H9 (cell line): ENCODE measurements around the gene TSPAN32. TPM values are rescaled to one million over a fixed set of nuclear protein-coding genes. Genes with fewer than 3 reads are reported as not detected.

Experiments used
- DNase-seq: peaks from one replicate; pipeline ENCODE4 v3.0.0-alpha.2; 2017
- H2AFZ ChIP-seq: one replicate; pipeline ENCODE4 v1.6.1; 2013; ENCODE audit warnings: mild to moderate bottlenecking, low read length, control low read depth, moderate library complexity
- H2AK5ac ChIP-seq: 2 replicates; pipeline ENCODE4 v1.6.1; 2013; ENCODE audit warnings: low read length, control low read depth, mixed read lengths; ENCODE audit not compliant: insufficient read length
- H2BK120ac ChIP-seq: one replicate; pipeline ENCODE4 v1.6.1; 2013; ENCODE audit warnings: low read depth, mild to moderate bottlenecking, low read length, control low read depth, inconsistent platforms; ENCODE audit not compliant: poor library complexity, severe bottlenecking
- H2BK12ac ChIP-seq: 2 replicates; pipeline ENCODE4 v1.6.1; 2013; ENCODE audit warnings: low read length, control low read depth, mixed read lengths, low read depth; ENCODE audit not compliant: insufficient read length
- H2BK15ac ChIP-seq: 2 replicates; pipeline ENCODE4 v1.6.1; 2013; ENCODE audit warnings: low read depth, low read length, control low read depth
- H2BK20ac ChIP-seq: one replicate; pipeline ENCODE4 v1.6.1; 2013; ENCODE audit warnings: low read depth, mild to moderate bottlenecking, low read length, control low read depth, inconsistent platforms; ENCODE audit not compliant: poor library complexity, severe bottlenecking
- H2BK5ac ChIP-seq: 2 replicates; pipeline ENCODE4 v1.6.1; 2013; ENCODE audit warnings: low read length, control low read depth, mixed read lengths; ENCODE audit not compliant: insufficient read length
- H3K14ac ChIP-seq: 2 replicates; pipeline ENCODE4 v1.6.1; 2013; ENCODE audit warnings: low read length, control low read depth; ENCODE audit not compliant: insufficient read depth
- H3K18ac ChIP-seq: 2 replicates; pipeline ENCODE4 v1.6.1; 2013; ENCODE audit warnings: low read depth, mild to moderate bottlenecking, mixed read lengths, low read length, control low read depth; ENCODE audit not compliant: insufficient read length
- H3K23ac ChIP-seq: 2 replicates; pipeline ENCODE4 v1.6.1; 2013; ENCODE audit warnings: low read length, control low read depth, mixed read lengths, low read depth; ENCODE audit not compliant: insufficient read length
- H3K23me2 ChIP-seq: 2 replicates; pipeline ENCODE4 v1.6.1; 2013; ENCODE audit warnings: low read depth, mild to moderate bottlenecking, mixed read lengths, low read length, control low read depth; ENCODE audit not compliant: insufficient read length, poor library complexity, severe bottlenecking
- H3K27ac ChIP-seq: 2 replicates; pipeline ENCODE4 v1.5.1; 2013; ENCODE audit warnings: low read length, control low read depth, mixed read lengths, low read depth; ENCODE audit not compliant: insufficient read length
- H3K27me3 ChIP-seq: 2 replicates; pipeline ENCODE4 v1.6.1; 2013; ENCODE audit warnings: low read length, control low read depth, inconsistent platforms; ENCODE audit not compliant: insufficient read depth
- H3K4ac ChIP-seq: 2 replicates; pipeline ENCODE4 v1.6.1; 2013; ENCODE audit warnings: low read depth, mild to moderate bottlenecking, control low read depth, inconsistent platforms, low read length, moderate library complexity
- H3K4me1 ChIP-seq: 2 replicates; pipeline ENCODE4 v1.6.1; 2013; ENCODE audit warnings: low read length, control low read depth, inconsistent platforms; ENCODE audit not compliant: insufficient read depth
- H3K4me2 ChIP-seq: 2 replicates; pipeline ENCODE4 v1.6.1; 2013; ENCODE audit warnings: low read length, control low read depth, mixed read lengths; ENCODE audit not compliant: insufficient read length, insufficient read depth
- H3K56ac ChIP-seq: 2 replicates; pipeline ENCODE4 v1.6.1; 2013; ENCODE audit warnings: low read depth, mild to moderate bottlenecking, mixed read lengths, low read length, control low read depth; ENCODE audit not compliant: insufficient read length
- H3K79me1 ChIP-seq: 2 replicates; pipeline ENCODE4 v1.6.1; 2013; ENCODE audit warnings: low read depth, mild to moderate bottlenecking, moderate library complexity, low read length, control low read depth, inconsistent platforms; ENCODE audit not compliant: insufficient read depth, poor library complexity, severe bottlenecking
- H3K79me2 ChIP-seq: 2 replicates; pipeline ENCODE4 v1.6.1; 2013; ENCODE audit warnings: low read length, control low read depth, inconsistent platforms; ENCODE audit not compliant: insufficient read depth
- H3K9ac ChIP-seq: 2 replicates; pipeline ENCODE4 v1.6.1; 2013; ENCODE audit warnings: low read length, control low read depth, mixed read lengths; ENCODE audit not compliant: insufficient read length; ENCODE audit errors: extremely low read depth
- H3K9me3 ChIP-seq: one replicate; pipeline ENCODE4 v1.6.1; 2013; ENCODE audit warnings: low read depth, low read length, inconsistent platforms; ENCODE audit not compliant: control insufficient read depth
- H3T11ph ChIP-seq: one replicate; pipeline ENCODE4 v1.6.1; 2013; ENCODE audit warnings: mild to moderate bottlenecking, low read length, control low read depth, inconsistent platforms
- H4K20me1 ChIP-seq: one replicate; pipeline ENCODE4 v1.6.1; 2013; ENCODE audit not compliant: control insufficient read depth, insufficient read length, insufficient read depth
- H4K5ac ChIP-seq: 2 replicates; pipeline ENCODE4 v1.6.1; 2013; ENCODE audit warnings: low read depth, mild to moderate bottlenecking, mixed read lengths, low read length, control low read depth; ENCODE audit not compliant: insufficient read length
- H4K8ac ChIP-seq: replicated peaks from 2 replicates; pipeline ENCODE4 v1.6.1; 2013; ENCODE audit warnings: low read length, control low read depth, mixed read lengths, low read depth; ENCODE audit not compliant: insufficient read length
- H4K91ac ChIP-seq: 2 replicates; pipeline ENCODE4 v1.6.1; 2013; ENCODE audit warnings: low read depth, mild to moderate bottlenecking, moderate library complexity, mixed read lengths, low read length, control low read depth; ENCODE audit not compliant: insufficient read length
- H3K27ac Mint-ChIP-seq, 3 experiments: 2 replicates in 2 of 3; 3 replicates in 1 of 3; pipeline ENCODE4 v1.8.0; 2020 to 2021; ENCODE audit warnings: mixed read lengths in 3 of 3, mild to moderate bottlenecking in 1 of 3, moderate library complexity in 1 of 3
- H3K27me3 Mint-ChIP-seq: 2 replicates; pipeline ENCODE4 v1.8.0; 2021; ENCODE audit warnings: low read depth, mild to moderate bottlenecking, moderate library complexity, mixed read lengths
- H3K36me3 Mint-ChIP-seq, 3 experiments: 2 replicates in 2 of 3; 3 replicates in 1 of 3; pipeline ENCODE4 v1.8.0; 2020 to 2021; ENCODE audit warnings: low read depth in 3 of 3, mixed read lengths in 3 of 3; ENCODE audit not compliant: insufficient read depth in 1 of 3
- H3K4me1 Mint-ChIP-seq, 2 experiments: 2 replicates each; pipeline ENCODE4 v1.8.0; 2020; ENCODE audit warnings: mixed read lengths in 2 of 2
- H3K4me3 Mint-ChIP-seq, 2 experiments: 2 replicates in 1 of 2; 3 replicates in 1 of 2; pipeline ENCODE4 v1.8.0; 2020 to 2021; ENCODE audit warnings: mild to moderate bottlenecking in 2 of 2, mixed read lengths in 2 of 2, moderate library complexity in 1 of 2
- H3K9me3 Mint-ChIP-seq, 2 experiments: 2 replicates in 1 of 2; 3 replicates in 1 of 2; pipeline ENCODE4 v1.8.0; 2020; ENCODE audit warnings: mild to moderate bottlenecking in 2 of 2, mixed read lengths in 2 of 2, moderate library complexity in 1 of 2
- CTCF ChIP-seq: fragments of 200-600 bp; sonication (generic); conservative IDR thresholded peaks from 3 replicates; pipeline ENCODE4 v1.8.0; 2021; ENCODE audit warnings: antibody characterized with exemption, mild to moderate bottlenecking
- WGBS: extraction: QIAGEN DNeasy Blood & Tissue Kit; methylation state at CpG from one replicate; pipeline ENCODE4 v1.1.7; 2013; ENCODE audit warnings: missing lambda C conversion rate, low lambda C conversion rate, mixed read lengths; ENCODE audit not compliant: insufficient read length; ENCODE audit errors: extremely low coverage; 5-methylcytosine and 5-hydroxymethylcytosine counted together
- total RNA-seq: library from RNA; stranded (reverse); gene quantifications from 2 replicates; pipeline ENCODE4 v1.2.1, GENCODE V29; 2021

Gene TSPAN32
- total RNA-seq, 1 experiment from 2014 or later: not detected

- H3K27ac Mint-ChIP-seq: no peak overlapping the region
- H3K27ac ChIP-seq: no peak overlapping the region
- H4K5ac ChIP-seq: no peak overlapping the region
- H2BK5ac ChIP-seq: no peak overlapping the region
- H3K4me2 ChIP-seq: no peak overlapping the region
- H3K79me1 ChIP-seq: no peaks in the 10 kb centered on the region
- TF ChIP-seq CTCF: no peak
- no peaks in the 10 kb centered on the region; a peak in 1 of 5 replicates for H3K9me3 Mint-ChIP-seq
- H3K23me2 ChIP-seq: no peaks in the 10 kb centered on the region
- H3K4me1 ChIP-seq: no peaks in the 10 kb centered on the region; the same call in 1 of the 2 replicates
- no peaks in the 10 kb centered on the region for H4K20me1 ChIP-seq
- H3K4me1 Mint-ChIP-seq: peaks cover 0 to 7% of the 10 kb centered on the region in 2 experiments; a peak in 1 of 4 replicates
- WGBS: no CpG with 5 or more reads among the region's 18 CpGs
- H3K4me3 Mint-ChIP-seq: no peak overlapping the region
- H3K79me2 ChIP-seq: no peaks in the 10 kb centered on the region
- no peaks in the 10 kb centered on the region for H3K27me3 ChIP-seq
- H3K14ac ChIP-seq: no peak overlapping the region
- no peak overlapping the region for H4K91ac ChIP-seq
- H2BK120ac ChIP-seq: no peak overlapping the region
- no peak overlapping the region for H3T11ph ChIP-seq
- H3K9me3 ChIP-seq: no peaks in the 10 kb centered on the region
- H2BK20ac ChIP-seq: no peak overlapping the region
- no peak overlapping the region for H3K18ac ChIP-seq
- H2BK12ac ChIP-seq: no peak overlapping the region
- no peak overlapping the region for H3K9ac ChIP-seq
- no peak overlapping the region for H2AK5ac ChIP-seq
- H3K56ac ChIP-seq: no peak overlapping the region
- H3K36me3 Mint-ChIP-seq: no peaks in the 10 kb centered on the region
- H3K27me3 Mint-ChIP-seq: peaks cover 7% of the 10 kb centered on the region
- H2AFZ ChIP-seq: no peak overlapping the region
- H3K23ac ChIP-seq: no peak overlapping the region
- peak; percentile 11 for DNase-seq
- H2BK15ac ChIP-seq: no peak overlapping the region
- no peak overlapping the region for H3K4ac ChIP-seq
- H4K8ac ChIP-seq: no peak overlapping the region
Measured at GRCh38 chr11:2302896-2303626, 1.2 kb downstream of the TSPAN32 start.
